Activated CD8-positive, alpha-beta memory T cell treated with anti-CD3 and anti-CD28 coated beads for 4 hours (primary cell): ENCODE data around the gene SLC24A4.
"Not testable (repeated sequence)": the region's sequence is repeated elsewhere in the genome, so short reads cannot be mapped to it uniquely, and the experiment has no call there.

Experiments
- DNase-seq, 2 donors: peaks; one replicate each; pipeline ENCODE4 v3.0.0-alpha.2; 2020; ENCODE audit warnings: low read depth in 2 of 2

SLC24A4 gene

GRCh38 chr14:92402500-92402899 is 79.5 kb downstream of the SLC24A4 start:
- DNase-seq, result not testable (repeated sequence)

GRCh38 chr14:92404018-92404417 is 81.1 kb downstream of the SLC24A4 start:
- DNase-seq, result no peak

GRCh38 chr14:92404421-92404820 is 81.5 kb downstream of the SLC24A4 start:
- no peak for DNase-seq

- no peak for DNase-seq
Observed at GRCh38 chr14:92404938-92405337, 82.0 kb downstream of the SLC24A4 start.

- no peak for DNase-seq
Observed at GRCh38 chr14:92407410-92407809, 84.4 kb downstream of the SLC24A4 start.

- no peak for DNase-seq
Observed at GRCh38 chr14:92409043-92409442, 86.1 kb downstream of the SLC24A4 start.

GRCh38 chr14:92411135-92411534 is 88.2 kb downstream of the SLC24A4 start:
- DNase-seq, result no peak

GRCh38 chr14:92411941-92412340 is 89.0 kb downstream of the SLC24A4 start:
- DNase-seq, result no peak

GRCh38 chr14:92412912-92413311 is 89.9 kb downstream of the SLC24A4 start:
- no peak for DNase-seq

- DNase-seq, result no peak
Observed at GRCh38 chr14:92413379-92413778, 90.4 kb downstream of the SLC24A4 start.

GRCh38 chr14:92414690-92415445 is 91.9 kb downstream of the SLC24A4 start:
- DNase-seq, result no peak

- DNase-seq, result no peak
Observed at GRCh38 chr14:92415969-92416368, 93.0 kb downstream of the SLC24A4 start.

- no peak for DNase-seq
Observed at GRCh38 chr14:92416544-92416943, 93.6 kb downstream of the SLC24A4 start.

GRCh38 chr14:92417759-92418158 is 94.8 kb downstream of the SLC24A4 start:
- no peak for DNase-seq

GRCh38 chr14:92421751-92422150 is 98.8 kb downstream of the SLC24A4 start:
- no peak for DNase-seq

GRCh38 chr14:92425101-92425500 is 102.1 kb downstream of the SLC24A4 start:
- DNase-seq, result no peak

GRCh38 chr14:92426237-92426636 is 103.3 kb downstream of the SLC24A4 start:
- no peak for DNase-seq

- DNase-seq, result no peak
Observed at GRCh38 chr14:92427096-92427495, 104.1 kb downstream of the SLC24A4 start.

- no peak for DNase-seq
Observed at GRCh38 chr14:92430686-92431085, 107.7 kb downstream of the SLC24A4 start.

- no peak for DNase-seq
Observed at GRCh38 chr14:92431199-92431725, 108.3 kb downstream of the SLC24A4 start.

GRCh38 chr14:92433407-92433806 is 110.4 kb downstream of the SLC24A4 start:
- no peak for DNase-seq

- no peak for DNase-seq
Observed at GRCh38 chr14:92435154-92435553, 112.2 kb downstream of the SLC24A4 start.

GRCh38 chr14:92436115-92436776 is 113.3 kb downstream of the SLC24A4 start:
- DNase-seq, result no peak
